ENCODE results near the gene TRIM56. TPM values are rescaled to one million over a fixed set of nuclear protein-coding genes. Genes with fewer than 3 reads are reported as not detected.
"Not testable (repeated sequence)": the region's sequence is repeated elsewhere in the genome, so short reads cannot be mapped to it uniquely, and the experiment has no call there.

Gene TRIM56
- total RNA-seq, 1 donor from 2014 or later, result 0.82 TPM

- FAIRE-seq, result no peak
- DNase-seq (ENCODE audit: low spot score in 2 of 2), result no peak
Observed at GRCh38 chr7:101127460-101128039, 42.3 kb downstream of the TRIM56 start.

GRCh38 chr7:101128040-101128834 lies 43.0 kb downstream of the TRIM56 start:
- no peak for FAIRE-seq
- no peak for DNase-seq (ENCODE audit: low spot score in 2 of 2)

- DNase-seq (ENCODE audit: low spot score in 2 of 2) (no peak), FAIRE-seq (no peak)
Observed at GRCh38 chr7:101129603-101130117, 44.4 kb downstream of the TRIM56 start.

- not testable (repeated sequence) for DNase-seq (ENCODE audit: low spot score in 2 of 2); FAIRE-seq
Observed at GRCh38 chr7:101132626-101133600, 47.6 kb downstream of the TRIM56 start.

GRCh38 chr7:101133621-101134398 lies 48.5 kb downstream of the TRIM56 start:
- DNase-seq (ENCODE audit: low spot score in 2 of 2), result no peak
- FAIRE-seq, result no peak

GRCh38 chr7:101134399-101134980 lies 49.2 kb downstream of the TRIM56 start:
- FAIRE-seq (no peak), DNase-seq (ENCODE audit: low spot score in 2 of 2) (no peak)

- DNase-seq (ENCODE audit: low spot score in 2 of 2) (no peak), FAIRE-seq (no peak)
Observed at GRCh38 chr7:101137651-101138212, 52.5 kb downstream of the TRIM56 start.

GRCh38 chr7:101138213-101138870 lies 53.1 kb downstream of the TRIM56 start:
- FAIRE-seq (no peak), DNase-seq (ENCODE audit: low spot score in 2 of 2) (no peak)

- DNase-seq (ENCODE audit: low spot score in 2 of 2), result no peak
- FAIRE-seq, result no peak
Observed at GRCh38 chr7:101140339-101140699, 55.0 kb downstream of the TRIM56 start.

- no peak for DNase-seq (ENCODE audit: low spot score in 2 of 2)
- FAIRE-seq, result no peak
Observed at GRCh38 chr7:101140746-101141382, 55.6 kb downstream of the TRIM56 start.

Other genes with a start within 250 kb of the TRIM56 start
- 18.3 TPM for gene SLC12A9, start 232.8 kb upstream of the TRIM56 start, total RNA-seq
- 4.1 TPM for gene TRIP6, start 218.1 kb upstream of the TRIM56 start, total RNA-seq
- 23.2 TPM for gene SRRT, start 210.4 kb upstream of the TRIM56 start, total RNA-seq
- gene UFSP1, start 195.8 kb upstream of the TRIM56 start, total RNA-seq, result 3.7 TPM
- gene ACHE, start 189.6 kb upstream of the TRIM56 start, total RNA-seq, result 11.0 TPM
- under 0.01 TPM for gene MUC3A, start 135.9 kb upstream of the TRIM56 start, total RNA-seq
- gene MUC12, start 115.9 kb upstream of the TRIM56 start, total RNA-seq, result 0.41 TPM
- gene MUC17, start 65.4 kb upstream of the TRIM56 start, total RNA-seq, result not detected
- under 0.01 TPM for gene SERPINE1, start 41.6 kb downstream of the TRIM56 start, total RNA-seq
- 139 TPM for gene AP1S1, start 69.0 kb downstream of the TRIM56 start, total RNA-seq
- gene VGF, start 80.1 kb downstream of the TRIM56 start, total RNA-seq, result 7.7 TPM
- 0.82 TPM for gene NAT16, start 94.8 kb downstream of the TRIM56 start, total RNA-seq
- not detected for gene MOGAT3, start 115.6 kb downstream of the TRIM56 start, total RNA-seq
- gene PLOD3, start 132.1 kb downstream of the TRIM56 start, total RNA-seq, result 8.2 TPM
- 46.1 TPM for gene ZNHIT1, start 132.7 kb downstream of the TRIM56 start, total RNA-seq
- gene CLDN15, start 152.3 kb downstream of the TRIM56 start, total RNA-seq, result 2.9 TPM
- 58.7 TPM for gene FIS1, start 159.6 kb downstream of the TRIM56 start, total RNA-seq
- gene IFT22, start 236.3 kb downstream of the TRIM56 start, total RNA-seq, result 33.8 TPM